Mucosa of rectum (tissue), 2 donors: ENCODE data around the gene SLC1A1.

Source experiments
- H3K27ac ChIP-seq, 2 donors: one replicate each; pipeline ENCODE4 v1.7.0; 2013; ENCODE audit warnings: inconsistent platforms in 2 of 2, low read depth in 2 of 2, low read length in 2 of 2
- H3K27me3 ChIP-seq, 2 donors: one replicate each; pipeline ENCODE4 v1.7.0; 2013; ENCODE audit warnings: low read length in 2 of 2; ENCODE audit not compliant: control insufficient read depth in 2 of 2, insufficient read depth in 2 of 2
- H3K36me3 ChIP-seq, 2 donors: one replicate each; pipeline ENCODE4 v1.7.0; 2013; ENCODE audit warnings: low read length in 2 of 2; ENCODE audit not compliant: control insufficient read depth in 2 of 2, insufficient read depth in 2 of 2
- H3K4me1 ChIP-seq, 2 donors: one replicate each; pipeline ENCODE4 v1.7.0; 2013; ENCODE audit warnings: low read length in 2 of 2, mild to moderate bottlenecking in 1 of 2; ENCODE audit not compliant: control insufficient read depth in 2 of 2, insufficient read depth in 2 of 2
- H3K4me3 ChIP-seq, 2 donors: one replicate each; pipeline ENCODE4 v1.7.0; 2013; ENCODE audit warnings: low read length in 2 of 2
- H3K9ac ChIP-seq, 2 donors: one replicate each; pipeline ENCODE4 v1.7.0; 2013; ENCODE audit warnings: low read length in 2 of 2, low read depth in 1 of 2, mild to moderate bottlenecking in 1 of 2
- H3K9me3 ChIP-seq, 2 donors: one replicate each; pipeline ENCODE4 v1.7.0; 2013; ENCODE audit warnings: low read length in 2 of 2; ENCODE audit not compliant: control insufficient read depth in 2 of 2
- donor health status: healthy.
- donor health status: Normal muscosa, but diverticular disease.

Gene SLC1A1

DNA sequence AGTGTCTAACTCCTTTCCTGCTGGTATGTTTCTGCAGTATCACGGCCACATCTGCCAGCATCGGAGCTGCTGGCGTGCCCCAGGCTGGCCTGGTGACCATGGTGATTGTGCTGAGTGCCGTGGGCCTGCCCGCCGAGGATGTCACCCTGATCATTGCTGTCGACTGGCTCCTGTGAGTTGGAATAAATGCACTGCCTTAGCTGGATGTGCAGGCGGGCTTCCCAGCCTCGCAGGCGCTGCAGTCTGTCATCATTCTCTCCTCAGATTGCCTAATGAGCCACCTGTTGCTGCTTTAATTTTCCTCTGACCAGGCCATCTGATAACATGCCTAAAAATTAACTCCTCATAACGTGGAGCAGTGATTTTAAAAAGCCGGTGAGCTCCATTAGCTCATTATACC is 92.7 kb downstream of the SLC1A1 start:
- no peak overlapping the region for H3K4me3 ChIP-seq
- peaks cover 2 to 4% of the 10 kb centered on the region in 2 donors for H3K36me3 ChIP-seq
- H3K4me1 ChIP-seq: no peaks in the 10 kb centered on the region
- H3K9ac ChIP-seq: no peak overlapping the region
- no peaks in the 10 kb centered on the region for H3K9me3 ChIP-seq
- no peak overlapping the region for H3K27ac ChIP-seq
- H3K27me3 ChIP-seq: no peaks in the 10 kb centered on the region

DNA sequence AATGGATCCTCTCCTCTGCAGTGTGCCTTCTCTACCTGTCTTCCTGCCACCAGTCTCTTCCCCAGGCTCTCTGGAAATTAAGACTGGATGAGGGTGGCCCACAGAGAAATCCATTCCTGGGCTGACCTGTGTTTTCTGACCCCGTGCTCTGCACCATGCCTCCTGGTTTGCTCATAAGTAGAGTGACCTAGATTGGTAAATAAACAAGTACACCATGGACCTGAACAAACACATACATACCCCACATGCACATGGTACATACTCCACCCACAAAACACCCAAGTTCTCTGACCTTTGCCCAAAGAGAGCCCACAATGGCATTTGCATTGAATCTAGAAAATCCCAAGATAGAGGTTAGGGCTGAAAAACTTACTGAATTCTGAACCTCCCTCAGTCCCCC is 94.4 kb downstream of the SLC1A1 start:
- H3K9me3 ChIP-seq: no peaks in the 10 kb centered on the region
- peaks cover 2 to 4% of the 10 kb centered on the region in 2 donors for H3K36me3 ChIP-seq
- no peak overlapping the region for H3K27ac ChIP-seq
- H3K27me3 ChIP-seq: no peaks in the 10 kb centered on the region
- H3K9ac ChIP-seq: no peak overlapping the region
- H3K4me3 ChIP-seq: no peak overlapping the region
- H3K4me1 ChIP-seq: no peaks in the 10 kb centered on the region

DNA sequence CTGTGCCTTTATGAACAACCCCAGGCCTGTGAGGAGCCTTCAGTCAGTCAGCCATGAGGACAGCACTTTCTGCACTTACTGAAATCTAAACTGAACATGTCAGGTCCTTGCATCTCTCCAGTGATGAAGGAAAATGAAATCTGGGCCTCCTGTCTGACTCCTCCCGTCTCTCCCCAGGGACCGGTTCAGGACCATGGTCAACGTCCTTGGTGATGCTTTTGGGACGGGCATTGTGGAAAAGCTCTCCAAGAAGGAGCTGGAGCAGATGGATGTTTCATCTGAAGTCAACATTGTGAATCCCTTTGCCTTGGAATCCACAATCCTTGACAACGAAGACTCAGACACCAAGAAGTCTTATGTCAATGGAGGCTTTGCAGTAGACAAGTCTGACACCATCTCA is 94.9 kb downstream of the SLC1A1 start:
- Histone ChIP-seq H3K9me3 (no peaks in the 10 kb centered on the region), H3K27ac (no peak overlapping the region), H3K9ac (no peak overlapping the region), H3K4me1 (no peaks in the 10 kb centered on the region), H3K27me3 (no peaks in the 10 kb centered on the region), H3K36me3 (peaks cover 2 to 4% of the 10 kb centered on the region in 2 donors), H3K4me3 (no peak overlapping the region)

DNA sequence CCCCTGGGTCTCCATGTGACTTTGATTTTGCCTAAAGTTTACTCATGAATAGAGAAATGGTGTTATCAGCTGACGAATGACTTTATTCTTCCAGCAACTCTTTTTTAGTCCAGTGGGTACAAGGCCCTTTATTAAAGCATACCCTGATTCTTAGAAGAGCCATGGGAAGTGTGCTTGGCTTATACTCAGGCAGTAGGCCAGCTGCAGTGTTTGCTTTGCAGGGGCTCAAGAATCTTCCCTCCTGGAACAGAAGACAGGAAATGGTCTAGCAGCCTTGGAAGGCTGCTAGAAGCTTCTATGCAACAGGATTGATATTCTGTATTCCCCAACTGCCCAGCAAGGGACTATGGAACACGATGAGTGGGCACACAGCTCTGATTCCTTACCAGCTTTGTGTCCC is 98.5 kb downstream of the SLC1A1 start:
- no peaks in the 10 kb centered on the region for H3K9me3 ChIP-seq
- H3K36me3 ChIP-seq: peaks cover 2 to 4% of the 10 kb centered on the region in 2 donors
- H3K27me3 ChIP-seq: no peaks in the 10 kb centered on the region
- H3K4me1 ChIP-seq: no peaks in the 10 kb centered on the region
- H3K9ac ChIP-seq: no peak overlapping the region
- H3K4me3 ChIP-seq: no peak overlapping the region
- no peak overlapping the region for H3K27ac ChIP-seq

DNA sequence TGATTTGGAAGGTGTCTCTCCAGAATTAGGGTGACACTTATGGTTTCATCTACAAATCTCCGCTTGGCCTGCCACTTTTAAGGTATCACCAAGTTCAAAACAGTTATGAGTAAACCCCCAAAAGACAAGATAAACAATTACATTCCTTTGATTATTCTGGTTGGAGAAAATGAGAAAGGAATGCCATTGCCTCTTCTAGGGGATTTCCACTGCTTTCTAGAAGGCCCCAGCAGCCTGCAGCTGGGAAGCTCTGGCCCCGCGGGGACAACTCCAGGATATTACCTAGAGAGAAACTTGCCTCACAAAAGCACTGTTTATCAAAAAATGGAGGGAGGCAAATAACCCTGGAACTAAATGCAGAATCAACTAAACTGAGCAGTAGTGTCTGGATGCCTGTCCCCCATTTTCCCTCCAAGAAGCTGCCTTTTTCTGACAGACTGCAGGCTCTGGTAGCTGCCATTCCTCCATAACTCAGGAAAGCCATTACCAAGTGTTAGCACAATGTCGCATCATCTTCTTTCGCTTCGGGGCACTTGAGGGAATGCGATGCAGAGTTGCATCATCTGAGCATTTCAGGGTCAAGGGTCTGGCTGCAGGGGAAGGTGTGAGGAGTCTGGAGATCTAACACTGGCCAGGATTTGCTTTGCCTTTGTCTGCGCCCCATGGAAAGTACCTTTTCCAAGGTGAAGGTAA is 100.3 kb downstream of the SLC1A1 start:
- Histone ChIP-seq H3K9me3 (no peaks in the 10 kb centered on the region), H3K27ac (peak overlapping the region in 1 of 2 donors; percentile 32)

DNA sequence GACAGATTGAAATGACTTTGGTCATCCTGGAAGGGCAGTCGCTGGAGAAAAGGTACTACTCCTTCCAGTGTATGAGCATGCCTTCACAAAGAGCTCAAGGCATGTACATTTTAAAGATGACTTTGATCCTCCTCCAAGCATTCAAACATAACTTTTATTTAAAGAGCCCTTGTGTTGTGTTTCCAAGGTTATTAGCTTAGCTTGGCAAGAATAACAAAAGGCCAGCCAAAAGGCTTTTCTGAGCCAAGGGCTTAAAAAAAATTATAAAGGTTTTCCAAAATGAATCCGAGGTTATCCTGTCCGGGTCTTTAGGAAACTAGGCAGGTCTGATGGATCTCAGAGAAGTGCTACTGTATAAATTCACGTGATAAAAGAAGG is 100.8 kb downstream of the SLC1A1 start:
- Histone ChIP-seq H3K27me3 (no peaks in the 10 kb centered on the region), H3K9ac (no peak overlapping the region), H3K4me3 (no peak overlapping the region), H3K27ac (peak overlapping the region in 1 of 2 donors; percentile 32), H3K36me3 (no peaks in the 10 kb centered on the region), H3K9me3 (no peaks in the 10 kb centered on the region), H3K4me1 (no peaks in the 10 kb centered on the region)

More for the DNA sequence above, 100.3 kb downstream of the SLC1A1 start:
- Histone ChIP-seq H3K36me3 (no peaks in the 10 kb centered on the region), H3K4me3 (no peak overlapping the region), H3K4me1 (no peaks in the 10 kb centered on the region), H3K27me3 (no peaks in the 10 kb centered on the region), H3K9ac (no peak overlapping the region)

DNA sequence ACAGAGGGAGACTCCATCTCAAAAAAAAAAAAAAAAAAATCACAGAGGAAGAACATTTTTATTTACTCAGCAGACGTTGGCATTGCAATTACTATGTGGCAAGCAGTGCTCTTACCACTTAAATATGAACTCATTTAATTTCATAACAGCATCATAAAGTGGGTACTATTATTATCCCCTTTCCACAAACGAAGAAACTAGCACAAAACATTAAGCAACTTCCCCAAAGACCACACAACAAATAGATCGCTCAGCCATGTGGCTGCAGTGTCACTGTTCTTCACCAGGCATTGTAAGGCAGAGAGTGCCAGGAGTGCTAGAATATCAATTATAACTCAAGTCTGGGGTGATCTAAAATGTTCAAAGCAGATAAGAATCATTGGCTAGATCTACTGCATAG is 102.0 kb downstream of the SLC1A1 start:
- no peak overlapping the region for H3K9ac ChIP-seq
- H3K27me3 ChIP-seq: no peaks in the 10 kb centered on the region
- no peaks in the 10 kb centered on the region for H3K9me3 ChIP-seq
- no peak overlapping the region for H3K4me3 ChIP-seq
- H3K27ac ChIP-seq: no peak overlapping the region
- H3K36me3 ChIP-seq: no peaks in the 10 kb centered on the region
- H3K4me1 ChIP-seq: no peaks in the 10 kb centered on the region

DNA sequence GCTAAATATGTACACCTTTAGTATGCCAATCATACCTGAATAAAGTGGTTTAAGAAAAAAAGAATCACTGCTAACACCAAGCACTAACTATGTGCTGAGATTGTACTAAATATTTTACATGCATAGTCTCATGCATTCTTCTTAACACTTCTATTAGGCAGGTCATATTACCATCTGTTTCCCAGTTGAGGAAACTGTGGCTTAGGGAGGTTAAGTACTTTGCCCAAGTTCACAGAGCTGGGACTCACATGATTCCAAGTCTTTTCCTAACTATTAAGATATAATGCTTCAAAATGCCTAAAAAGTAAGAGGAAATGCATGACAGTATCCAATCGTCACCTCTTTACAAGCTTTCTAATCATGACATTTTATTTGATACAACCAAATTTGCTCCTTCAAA is 102.6 kb downstream of the SLC1A1 start:
- Histone ChIP-seq H3K9ac (no peak overlapping the region), H3K4me3 (no peak overlapping the region), H3K36me3 (no peaks in the 10 kb centered on the region), H3K9me3 (no peaks in the 10 kb centered on the region), H3K4me1 (no peaks in the 10 kb centered on the region), H3K27me3 (no peaks in the 10 kb centered on the region), H3K27ac (no peak overlapping the region)

DNA sequence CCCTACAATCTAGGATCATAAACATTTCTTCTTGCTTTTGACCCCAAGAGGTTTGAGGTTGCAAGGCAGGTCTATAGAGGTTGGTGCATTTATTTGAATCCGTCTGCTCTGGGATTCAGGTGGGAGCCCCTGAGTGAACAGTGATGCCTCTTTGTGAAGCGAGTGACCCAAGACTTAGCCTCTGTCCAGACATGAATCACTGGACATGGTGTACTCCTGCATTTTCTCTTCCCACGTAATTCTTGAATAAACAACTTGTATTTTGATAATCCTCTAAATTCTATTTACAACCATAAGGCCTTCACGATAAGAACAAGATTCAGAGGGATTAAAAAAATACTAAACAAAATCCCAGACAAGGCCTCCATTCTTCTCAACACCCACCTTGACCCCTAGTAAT is 104.3 kb downstream of the SLC1A1 start:
- Histone ChIP-seq H3K9me3 (no peaks in the 10 kb centered on the region), H3K4me3 (no peak overlapping the region), H3K9ac (no peak overlapping the region), H3K27me3 (no peaks in the 10 kb centered on the region), H3K27ac (no peak overlapping the region), H3K36me3 (no peaks in the 10 kb centered on the region), H3K4me1 (no peaks in the 10 kb centered on the region)

DNA sequence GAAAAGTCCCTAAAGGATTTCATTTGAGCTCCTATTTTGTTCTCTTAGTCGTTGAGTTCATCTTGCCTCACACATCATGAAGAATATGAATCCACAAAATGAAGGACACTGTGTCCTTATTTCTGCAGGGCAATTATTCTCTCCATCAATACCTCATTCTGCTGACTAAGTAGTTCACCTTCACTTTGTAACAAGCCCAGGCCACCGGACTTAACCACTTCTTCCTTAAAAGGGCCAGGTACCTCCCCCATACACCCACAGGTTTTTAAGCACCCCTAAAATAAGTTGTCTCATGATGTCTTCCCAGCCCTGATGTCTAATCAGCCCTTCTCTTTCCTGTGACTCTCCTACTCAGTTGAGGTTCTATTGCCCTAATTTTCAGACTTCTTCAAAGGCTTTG is 104.7 kb downstream of the SLC1A1 start:
- no peak overlapping the region for H3K27ac ChIP-seq
- no peaks in the 10 kb centered on the region for H3K9me3 ChIP-seq
- no peak overlapping the region for H3K4me3 ChIP-seq
- H3K9ac ChIP-seq: no peak overlapping the region
- H3K36me3 ChIP-seq: no peaks in the 10 kb centered on the region
- H3K4me1 ChIP-seq: no peaks in the 10 kb centered on the region
- H3K27me3 ChIP-seq: no peaks in the 10 kb centered on the region
